GM23338 (cell line): ENCODE data around the gene LCLAT1. TPM values are rescaled to one million over a fixed set of nuclear protein-coding genes. Genes with fewer than 3 reads are reported as not detected.

ENCODE experiments used
- ATAC-seq: fragments of 200-7000 bp; cut with Tn5 transposase; 3 replicates; pipeline ENCODE4 v1.9.1; 2020
- DNase-seq: peaks from one replicate; pipeline ENCODE4 v3.0.0-alpha.2; 2015; ENCODE audit warnings: low spot score
- H2AFZ ChIP-seq: fragments of 200-600 bp; sonication (generic); 2 replicates; pipeline ENCODE4 v1.8.0; 2016; ENCODE audit warnings: antibody characterized with exemption, mild to moderate bottlenecking, moderate library complexity
- H3F3A ChIP-seq: fragments of 200-600 bp; sonication (generic); replicated peaks from 2 replicates; pipeline ENCODE4 v1.8.0; 2017; ENCODE audit warnings: antibody characterized with exemption, mixed run types, low read depth
- H3K27ac ChIP-seq: fragments of 200-600 bp; sonication (generic); 2 replicates; pipeline ENCODE4 v1.6.1; 2016; ENCODE audit warnings: low read depth
- H3K27me3 ChIP-seq: fragments of 200-600 bp; sonication (generic); 2 replicates; pipeline ENCODE4 v1.8.0; 2016; ENCODE audit warnings: mild to moderate bottlenecking, mixed run types, moderate library complexity; ENCODE audit not compliant: insufficient read depth
- H3K36me3 ChIP-seq: fragments of 200-600 bp; sonication (generic); 2 replicates; pipeline ENCODE4 v1.8.0; 2016; ENCODE audit warnings: mild to moderate bottlenecking; ENCODE audit not compliant: insufficient read depth
- H3K4me1 ChIP-seq: fragments of 200-600 bp; sonication (generic); 2 replicates; pipeline ENCODE4 v1.8.0; 2016; ENCODE audit warnings: mild to moderate bottlenecking, moderate library complexity; ENCODE audit not compliant: insufficient read depth
- H3K4me2 ChIP-seq: fragments of 200-600 bp; sonication (generic); 2 replicates; pipeline ENCODE4 v1.7.1; 2017; ENCODE audit warnings: mixed run types
- H3K4me3 ChIP-seq: fragments of 200-600 bp; sonication (generic); 2 replicates; pipeline ENCODE4 v1.6.1; 2016; ENCODE audit warnings: mixed run types
- H3K79me2 ChIP-seq: fragments of 200-600 bp; sonication (generic); replicated peaks from 2 replicates; pipeline ENCODE4 v1.8.0; 2017; ENCODE audit warnings: mild to moderate bottlenecking; ENCODE audit not compliant: insufficient read depth
- H3K9me2 ChIP-seq: fragments of 200-600 bp; sonication (generic); 2 replicates; pipeline ENCODE4 v1.8.0; 2017; ENCODE audit not compliant: insufficient read depth
- H4K20me1 ChIP-seq: fragments of 200-600 bp; sonication (generic); replicated peaks from 2 replicates; pipeline ENCODE4 v1.8.0; 2017; ENCODE audit warnings: mild to moderate bottlenecking; ENCODE audit not compliant: insufficient read depth
- H3K27ac Mint-ChIP-seq: 2 replicates; pipeline ENCODE4 v1.8.0; 2020; ENCODE audit warnings: inconsistent platforms, mild to moderate bottlenecking, moderate library complexity, mixed read lengths
- H3K27me3 Mint-ChIP-seq: 3 replicates; pipeline ENCODE4 v1.8.0; 2022; ENCODE audit warnings: low read depth, mild to moderate bottlenecking, moderate library complexity, mixed read lengths, inconsistent platforms; ENCODE audit not compliant: insufficient read depth, poor library complexity
- H3K36me3 Mint-ChIP-seq: 3 replicates; pipeline ENCODE4 v1.8.0; 2021; ENCODE audit warnings: low read depth, mild to moderate bottlenecking, inconsistent platforms, moderate library complexity, mixed read lengths
- H3K4me1 Mint-ChIP-seq: 3 replicates; pipeline ENCODE4 v1.8.0; 2020; ENCODE audit warnings: mild to moderate bottlenecking, inconsistent platforms, mixed read lengths
- H3K4me3 Mint-ChIP-seq: 3 replicates; pipeline ENCODE4 v1.8.0; 2021; ENCODE audit warnings: moderate library complexity, mild to moderate bottlenecking, inconsistent platforms, mixed read lengths
- H3K9me3 Mint-ChIP-seq: 3 replicates; pipeline ENCODE4 v1.8.0; 2020; ENCODE audit warnings: moderate library complexity, mild to moderate bottlenecking, inconsistent platforms, mixed read lengths
- CREB1 ChIP-seq: fragments of 250-450 bp; sonication (Bioruptor Pico); IDR thresholded peaks from 2 replicates; pipeline ENCODE4 v1.5.0; 2020; ENCODE audit warnings: low read depth, mild to moderate bottlenecking, moderate library complexity
- ETS1 ChIP-seq: IDR thresholded peaks from 2 replicates; pipeline ENCODE4 v1.6.1; 2016; ENCODE audit warnings: antibody characterized with exemption
- EZH2 ChIP-seq: fragments of 200-600 bp; sonication (generic); IDR thresholded peaks from one replicate; pipeline ENCODE4 v1.8.0; 2017; ENCODE audit warnings: antibody characterized with exemption, mild to moderate bottlenecking, low read depth; ENCODE audit not compliant: unreplicated experiment
- EZH2phosphoT487 ChIP-seq: fragments of 200-600 bp; sonication (generic); IDR thresholded peaks from one replicate; pipeline ENCODE4 v1.8.1; 2018; ENCODE audit warnings: antibody characterized with exemption; ENCODE audit not compliant: unreplicated experiment
- JUNB ChIP-seq: IDR thresholded peaks from one replicate; pipeline ENCODE4 v1.6.1; 2016; ENCODE audit warnings: antibody characterized with exemption; ENCODE audit not compliant: unreplicated experiment
- POLR2AphosphoS5 ChIP-seq: IDR thresholded peaks from 2 replicates; pipeline ENCODE4 v1.6.1; 2016; ENCODE audit warnings: antibody characterized with exemption, low read depth
- REST ChIP-seq: IDR thresholded peaks from one replicate; pipeline ENCODE4 v1.6.1; 2018; ENCODE audit warnings: antibody characterized with exemption; ENCODE audit not compliant: unreplicated experiment
- STAT1 ChIP-seq: IDR thresholded peaks from one replicate; pipeline ENCODE4 v1.6.1; 2016; ENCODE audit warnings: antibody characterized with exemption; ENCODE audit not compliant: unreplicated experiment
- ZNF114 ChIP-seq: fragments of 250-450 bp; sonication (Bioruptor Pico); IDR thresholded peaks from 2 replicates; pipeline ENCODE4 v1.5.0; 2020; ENCODE audit warnings: mild to moderate bottlenecking, moderate library complexity
- ZNF331 ChIP-seq: fragments of 250-450 bp; sonication (Bioruptor Pico); IDR thresholded peaks from 2 replicates; pipeline ENCODE4 v1.5.0; 2020; ENCODE audit warnings: low read depth, mild to moderate bottlenecking, moderate library complexity
- polyA plus RNA-seq: library from polyadenylated mRNA; unstranded; fragments of >200 nt; fragmentation: Nextera tagmentation; extraction: Ambion mirVana; gene quantifications from 2 replicates; pipeline ENCODE4 v1.2.1, GENCODE V29; 2016
- total RNA-seq: library from RNA; depleted of rRNA; stranded (reverse); fragments of >200 nt; shearing (Covaris generic); gene quantifications from 2 replicates; pipeline ENCODE4 v1.2.3, GENCODE V29; 2014
- TF ChIP-seq, protein P1 (sequence below), 2 experiments: fragments of 200-600 bp in 1 of 2; sonication (generic) in 1 of 2; conservative IDR thresholded peaks; 2 replicates each; pipeline versions ENCODE4 v1.5.1 to v1.6.1; 2016 to 2017; ENCODE audit warnings: antibody characterized with exemption in 2 of 2, low read depth in 2 of 2, mild to moderate bottlenecking in 2 of 2, moderate library complexity in 1 of 2

Gene LCLAT1
- total and polyA plus RNA-seq, 2 experiments from 2014 or later: 11.5 to 30.1 TPM

DNA sequence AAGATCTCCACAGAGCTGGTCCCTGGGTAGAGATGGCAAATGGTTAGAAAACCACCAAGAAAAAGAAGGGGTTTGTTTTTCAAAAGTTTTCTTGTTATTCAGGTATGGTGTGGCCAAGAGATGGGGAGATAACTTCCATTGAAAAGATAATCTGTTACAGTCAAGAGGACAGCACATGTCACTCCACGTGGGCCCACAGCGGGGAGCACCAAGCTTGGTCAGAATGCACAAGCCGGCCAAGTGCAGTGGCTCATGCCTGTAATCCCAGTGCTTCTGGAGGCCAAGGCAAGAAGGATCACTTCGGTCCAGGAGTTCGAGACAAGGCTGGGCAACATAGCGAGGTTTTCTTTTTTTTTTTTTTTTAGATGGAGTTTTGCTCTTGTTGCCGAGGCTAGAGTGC, 6.0 kb upstream of the LCLAT1 start:
- Mint-ChIP-seq H3K27ac (no peak overlapping the region), H3K4me3 (no peak overlapping the region), H3K9me3 (no peaks in the 10 kb centered on the region), H3K4me1 (peaks cover 3% of the 10 kb centered on the region), H3K27me3 (peaks cover 6% of the 10 kb centered on the region), H3K36me3 (no peaks in the 10 kb centered on the region)
- H3F3A ChIP-seq: no peaks in the 10 kb centered on the region
- peaks cover 2% of the 10 kb centered on the region; the same call in 1 of the 2 replicates for H3K27me3 ChIP-seq
- ATAC-seq (no peak), DNase-seq (no peak)
- no peaks in the 10 kb centered on the region for H3K9me2 ChIP-seq
- TF ChIP-seq JUNB: no peak
- TF ChIP-seq, protein P1, sequence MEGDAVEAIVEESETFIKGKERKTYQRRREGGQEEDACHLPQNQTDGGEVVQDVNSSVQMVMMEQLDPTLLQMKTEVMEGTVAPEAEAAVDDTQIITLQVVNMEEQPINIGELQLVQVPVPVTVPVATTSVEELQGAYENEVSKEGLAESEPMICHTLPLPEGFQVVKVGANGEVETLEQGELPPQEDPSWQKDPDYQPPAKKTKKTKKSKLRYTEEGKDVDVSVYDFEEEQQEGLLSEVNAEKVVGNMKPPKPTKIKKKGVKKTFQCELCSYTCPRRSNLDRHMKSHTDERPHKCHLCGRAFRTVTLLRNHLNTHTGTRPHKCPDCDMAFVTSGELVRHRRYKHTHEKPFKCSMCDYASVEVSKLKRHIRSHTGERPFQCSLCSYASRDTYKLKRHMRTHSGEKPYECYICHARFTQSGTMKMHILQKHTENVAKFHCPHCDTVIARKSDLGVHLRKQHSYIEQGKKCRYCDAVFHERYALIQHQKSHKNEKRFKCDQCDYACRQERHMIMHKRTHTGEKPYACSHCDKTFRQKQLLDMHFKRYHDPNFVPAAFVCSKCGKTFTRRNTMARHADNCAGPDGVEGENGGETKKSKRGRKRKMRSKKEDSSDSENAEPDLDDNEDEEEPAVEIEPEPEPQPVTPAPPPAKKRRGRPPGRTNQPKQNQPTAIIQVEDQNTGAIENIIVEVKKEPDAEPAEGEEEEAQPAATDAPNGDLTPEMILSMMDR (conservative IDR thresholded peaks at IDR 0.05; ENCODE audit: low read depth in 2 of 2): peak in 1 of 2 experiments; percentile 26; a peak in 2 of 4 replicates
- TF ChIP-seq STAT1: no peak
- TF ChIP-seq EZH2: no peak
- TF ChIP-seq ZNF331 (CRISPR knock-in tag): no peak
- no peaks in the 10 kb centered on the region for H4K20me1 ChIP-seq
- H3K79me2 ChIP-seq: no peaks in the 10 kb centered on the region
- no peak overlapping the region for H3K4me3 ChIP-seq
- no peak overlapping the region for H2AFZ ChIP-seq
- H3K4me1 ChIP-seq: no peaks in the 10 kb centered on the region
- H3K4me2 ChIP-seq: no peak overlapping the region
- H3K27ac ChIP-seq: no peak overlapping the region
- H3K36me3 ChIP-seq: no peaks in the 10 kb centered on the region

DNA sequence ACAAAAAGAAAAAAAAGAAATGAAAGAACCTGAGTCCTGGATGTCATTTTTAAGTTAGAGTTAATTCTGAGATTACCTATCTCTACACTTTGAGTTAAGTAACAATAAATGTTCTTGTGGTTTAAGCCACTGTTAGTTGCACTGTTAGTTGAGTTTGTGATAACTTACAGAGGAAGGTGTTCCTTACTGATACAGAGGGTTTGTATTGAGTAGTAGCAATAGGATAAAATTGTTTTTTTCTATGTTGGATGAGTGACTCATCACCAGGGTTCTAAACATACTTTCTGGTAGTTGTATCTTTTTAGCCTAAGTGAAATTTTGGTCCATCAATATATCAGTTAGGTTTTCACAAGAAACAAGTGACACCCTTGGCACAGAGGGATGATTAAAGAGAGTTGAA, 4.0 kb upstream of the LCLAT1 start:
- peaks cover 11% of the 10 kb centered on the region for H3K27me3 ChIP-seq
- no peak overlapping the region for H2AFZ ChIP-seq
- no peaks in the 10 kb centered on the region for H4K20me1 ChIP-seq
- peaks cover 9% of the 10 kb centered on the region for H3K4me1 Mint-ChIP-seq
- H3K4me3 ChIP-seq: no peak overlapping the region
- H3F3A ChIP-seq: no peaks in the 10 kb centered on the region
- no peaks in the 10 kb centered on the region; the same call in 1 of the 2 replicates for H3K4me1 ChIP-seq
- H3K9me3 Mint-ChIP-seq: no peaks in the 10 kb centered on the region
- ATAC-seq (no peak), DNase-seq (no peak)
- H3K27me3 Mint-ChIP-seq: peaks cover 6% of the 10 kb centered on the region
- no peak overlapping the region for H3K4me3 Mint-ChIP-seq
- H3K9me2 ChIP-seq: no peaks in the 10 kb centered on the region
- no peaks in the 10 kb centered on the region for H3K36me3 Mint-ChIP-seq
- H3K36me3 ChIP-seq: no peaks in the 10 kb centered on the region
- no peak overlapping the region for H3K27ac ChIP-seq
- H3K4me2 ChIP-seq: no peak overlapping the region
- peaks cover 8% of the 10 kb centered on the region for H3K79me2 ChIP-seq
- no peak overlapping the region for H3K27ac Mint-ChIP-seq
- no peak for TF ChIP-seq EZH2phosphoT487
- TF ChIP-seq ZNF331 (CRISPR knock-in tag): no peak
- TF ChIP-seq ZNF114 (CRISPR knock-in tag): no peak
- no peak for TF ChIP-seq ETS1
- no peak for TF ChIP-seq REST
- TF ChIP-seq, protein P1 (conservative IDR thresholded peaks at IDR 0.05; ENCODE audit: low read depth in 2 of 2): no peak
- no peak for TF ChIP-seq POLR2AphosphoS5
- TF ChIP-seq CREB1 (CRISPR knock-in tag): no peak
- TF ChIP-seq JUNB: no peak
- TF ChIP-seq EZH2: no peak
- no peak for TF ChIP-seq STAT1
